ENCODE results near the gene ABCA7.

Gene ABCA7

GRCh38 chr19:1094978-1095701 lies 55.2 kb downstream of the ABCA7 start, which contains the start of gene POLR2E:
TSS of gene POLR2E (minus strand) at chr19:1095375. CDS start at chr19:1095315, 60 bp downstream.
- H3K27ac ChIP-seq (ENCODE audit: low read length, poor library complexity, severe bottlenecking), result no peak within 1 kb of the TSS

GRCh38 chr19:1097810-1098176 lies 57.9 kb downstream of the ABCA7 start:
- peaks cover 3% of the 10 kb centered on the region for H3K9me3 ChIP-seq (ENCODE audit: control insufficient read depth, low read length)
- no peak overlapping the region for H3K4me3 ChIP-seq (ENCODE audit: insufficient read depth in 1 of 2, low read depth in 1 of 2, low read length in 2 of 2)
- H3K36me3 ChIP-seq (ENCODE audit: control insufficient read depth in 1 of 2, insufficient read depth in 2 of 2, low read depth in 1 of 2, low read length in 2 of 2), result peaks cover 9 to 12% of the 10 kb centered on the region in 2 experiments
- H3K14ac ChIP-seq (ENCODE audit: low read length in 2 of 2), result no peak overlapping the region
- H2BK12ac ChIP-seq (ENCODE audit: low read length in 2 of 2), result peak overlapping the region in 1 of 2 experiments; percentile 96
- DNase-seq, result peak; percentile 74
- H3K27me3 ChIP-seq (ENCODE audit: control insufficient read depth in 1 of 2, insufficient read depth in 1 of 2, low read length in 2 of 2), result no peaks in the 10 kb centered on the region
- peaks cover 4% of the 10 kb centered on the region for H3K79me1 ChIP-seq (replicated peaks; ENCODE audit: low read length, poor library complexity, severe bottlenecking)
- no peak overlapping the region for H3K18ac ChIP-seq (ENCODE audit: low read depth in 1 of 2, low read length in 2 of 2)
- no peak overlapping the region for H2BK5ac ChIP-seq (ENCODE audit: low read depth, low read length, poor library complexity, severe bottlenecking)
- H3K4ac ChIP-seq (ENCODE audit: low read depth in 1 of 2, low read length in 2 of 2), result peak overlapping the region in 1 of 2 experiments; percentile 5
- H4K91ac ChIP-seq (ENCODE audit: low read length), result peak overlapping the region; percentile 70
- peak overlapping the region; percentile 61 for H3K9ac ChIP-seq (ENCODE audit: low read length)
- no peak overlapping the region for H2AFZ ChIP-seq (ENCODE audit: low read depth, low read length)
- no peak overlapping the region for H4K8ac ChIP-seq (ENCODE audit: low read length)
- WGBS, result 93% methylated on average over 5 of the region's 7 CpGs
- no peak overlapping the region for H3K4me2 ChIP-seq (ENCODE audit: low read length, poor library complexity, severe bottlenecking)
- no peak overlapping the region for H2BK120ac ChIP-seq (ENCODE audit: low read depth, low read length)
- no peak overlapping the region for H3K27ac ChIP-seq (ENCODE audit: low read length, poor library complexity, severe bottlenecking)
- peaks cover 28% of the 10 kb centered on the region for H3K4me1 ChIP-seq (ENCODE audit: control insufficient read depth, insufficient read depth, low read depth, low read length)
- no peak overlapping the region for H2AK5ac ChIP-seq (ENCODE audit: low read length, severe bottlenecking)
- no peak overlapping the region for H2BK15ac ChIP-seq (ENCODE audit: low read depth, poor library complexity, severe bottlenecking)
- no peak overlapping the region for H3K23ac ChIP-seq (ENCODE audit: low read length in 2 of 2)

More at GRCh38 chr19:1094978-1095701, 55.2 kb downstream of the ABCA7 start, which contains the start of gene POLR2E:
- peak within 1 kb of the TSS in 1 of 2 experiments; percentile 57 for H3K14ac ChIP-seq (ENCODE audit: low read length in 2 of 2)
- H3K23ac ChIP-seq (ENCODE audit: low read length in 2 of 2), result peak within 1 kb of the TSS in 1 of 2 experiments; percentile 92
- under 1% methylated on average over 81 of the region's 81 CpGs for WGBS
- H3K4me1 ChIP-seq (ENCODE audit: control insufficient read depth, insufficient read depth, low read depth, low read length), result peaks cover 17% of the 10 kb centered on the region
- no peak within 1 kb of the TSS for H2BK120ac ChIP-seq (ENCODE audit: low read depth, low read length)
- H4K8ac ChIP-seq (ENCODE audit: low read length), result peak within 1 kb of the TSS; percentile 96
- peak; percentile 98 for DNase-seq
- H3K27me3 ChIP-seq (ENCODE audit: control insufficient read depth in 1 of 2, insufficient read depth in 1 of 2, low read length in 2 of 2), result no peaks in the 10 kb centered on the region
- no peak within 1 kb of the TSS for H2AFZ ChIP-seq (ENCODE audit: low read depth, low read length)
- H2BK5ac ChIP-seq (ENCODE audit: low read depth, low read length, poor library complexity, severe bottlenecking), result no peak within 1 kb of the TSS
- H3K79me1 ChIP-seq (replicated peaks; ENCODE audit: low read length, poor library complexity, severe bottlenecking), result peaks cover 19% of the 10 kb centered on the region
- peak within 1 kb of the TSS; percentile 96 for H3K9ac ChIP-seq (ENCODE audit: low read length)
- H2AK5ac ChIP-seq (ENCODE audit: low read length, severe bottlenecking), result peak within 1 kb of the TSS; percentile 68
- H3K36me3 ChIP-seq (ENCODE audit: control insufficient read depth in 1 of 2, insufficient read depth in 2 of 2, low read depth in 1 of 2, low read length in 2 of 2), result peaks cover 22 to 37% of the 10 kb centered on the region in 2 experiments
- peaks cover 3% of the 10 kb centered on the region for H3K9me3 ChIP-seq (ENCODE audit: control insufficient read depth, low read length)
- H2BK15ac ChIP-seq (ENCODE audit: low read depth, poor library complexity, severe bottlenecking), result peak within 1 kb of the TSS; percentile 62
- peak within 1 kb of the TSS; percentile 64 to 71 for H3K4ac ChIP-seq (ENCODE audit: low read depth in 1 of 2, low read length in 2 of 2)
- H3K4me2 ChIP-seq (ENCODE audit: low read length, poor library complexity, severe bottlenecking), result peak within 1 kb of the TSS; percentile 77
- peak within 1 kb of the TSS; percentile 72 for H4K91ac ChIP-seq (ENCODE audit: low read length)
- peak within 1 kb of the TSS; percentile 93 to 98 for H3K4me3 ChIP-seq (ENCODE audit: insufficient read depth in 1 of 2, low read depth in 1 of 2, low read length in 2 of 2)
- peak within 1 kb of the TSS; percentile 75 to 88 for H3K18ac ChIP-seq (ENCODE audit: low read depth in 1 of 2, low read length in 2 of 2)
- peak within 1 kb of the TSS in 1 of 2 experiments; percentile 6 for H2BK12ac ChIP-seq (ENCODE audit: low read length in 2 of 2)

GRCh38 chr19:1098177-1099051 lies 58.5 kb downstream of the ABCA7 start:
- H3K23ac ChIP-seq (ENCODE audit: low read length in 2 of 2), result no peak overlapping the region
- peak overlapping the region; percentile 67 for H4K91ac ChIP-seq (ENCODE audit: low read length)
- peaks cover 1% of the 10 kb centered on the region for H3K79me1 ChIP-seq (replicated peaks; ENCODE audit: low read length, poor library complexity, severe bottlenecking)
- H3K18ac ChIP-seq (ENCODE audit: low read depth in 1 of 2, low read length in 2 of 2), result peak overlapping the region; percentile 56 to 67
- 79% methylated on average over 14 of the region's 15 CpGs for WGBS
- peak overlapping the region in 1 of 2 experiments; percentile 55 for H3K14ac ChIP-seq (ENCODE audit: low read length in 2 of 2)
- H3K27me3 ChIP-seq (ENCODE audit: control insufficient read depth in 1 of 2, insufficient read depth in 1 of 2, low read length in 2 of 2), result no peaks in the 10 kb centered on the region
- peak overlapping the region; percentile 61 for H3K9ac ChIP-seq (ENCODE audit: low read length)
- H2BK15ac ChIP-seq (ENCODE audit: low read depth, poor library complexity, severe bottlenecking), result no peak overlapping the region
- no peak overlapping the region for H2BK5ac ChIP-seq (ENCODE audit: low read depth, low read length, poor library complexity, severe bottlenecking)
- no peak overlapping the region for H2BK120ac ChIP-seq (ENCODE audit: low read depth, low read length)
- peak overlapping the region in 1 of 2 experiments; percentile 29 for H3K4ac ChIP-seq (ENCODE audit: low read depth in 1 of 2, low read length in 2 of 2)
- peaks cover 3% of the 10 kb centered on the region for H3K9me3 ChIP-seq (ENCODE audit: control insufficient read depth, low read length)
- peak overlapping the region in 1 of 2 experiments; percentile 32 for H3K4me3 ChIP-seq (ENCODE audit: insufficient read depth in 1 of 2, low read depth in 1 of 2, low read length in 2 of 2)
- peak overlapping the region; percentile 29 to 96 for H2BK12ac ChIP-seq (ENCODE audit: low read length in 2 of 2)
- peak overlapping the region; percentile 5 for H4K8ac ChIP-seq (ENCODE audit: low read length)
- DNase-seq, result no peak
- H2AK5ac ChIP-seq (ENCODE audit: low read length, severe bottlenecking), result peak overlapping the region; percentile 12
- H3K4me2 ChIP-seq (ENCODE audit: low read length, poor library complexity, severe bottlenecking), result no peak overlapping the region
- peaks cover 3 to 6% of the 10 kb centered on the region in 2 experiments for H3K36me3 ChIP-seq (ENCODE audit: control insufficient read depth in 1 of 2, insufficient read depth in 2 of 2, low read depth in 1 of 2, low read length in 2 of 2)
- H3K4me1 ChIP-seq (ENCODE audit: control insufficient read depth, insufficient read depth, low read depth, low read length), result peaks cover 29% of the 10 kb centered on the region
- H2AFZ ChIP-seq (ENCODE audit: low read depth, low read length), result no peak overlapping the region
- H3K27ac ChIP-seq (ENCODE audit: low read length, poor library complexity, severe bottlenecking), result no peak overlapping the region

Data from mesenchymal stem cell (in vitro differentiated cells and primary cell).